Mesothelial cell of epicardium (in vitro differentiated cells): Measurements from ENCODE around the gene HTR1D. TPM values are rescaled to one million over a fixed set of nuclear protein-coding genes. Genes with fewer than 3 reads are reported as not detected.

ENCODE experiments used
- DNase-seq, 2 experiments: peaks; one replicate each; pipeline ENCODE4 v3.0.0; 2021; ENCODE audit warnings: low spot score in 2 of 2; ENCODE audit not compliant: unreplicated experiment in 2 of 2
- H3K27ac Mint-ChIP-seq: 2 replicates; pipeline ENCODE4 v1.8.0; 2021; ENCODE audit warnings: mixed read lengths
- H3K27me3 Mint-ChIP-seq: 2 replicates; pipeline ENCODE4 v1.8.0; 2021; ENCODE audit warnings: low read depth, mixed read lengths
- H3K36me3 Mint-ChIP-seq: 2 replicates; pipeline ENCODE4 v1.8.0; 2021; ENCODE audit warnings: mixed read lengths
- H3K4me1 Mint-ChIP-seq: 2 replicates; pipeline ENCODE4 v1.8.0; 2021; ENCODE audit warnings: mixed read lengths
- H3K4me3 Mint-ChIP-seq: 2 replicates; pipeline ENCODE4 v1.8.0; 2021; ENCODE audit warnings: mild to moderate bottlenecking, moderate library complexity, mixed read lengths
- H3K9me3 Mint-ChIP-seq: 2 replicates; pipeline ENCODE4 v1.8.0; 2021; ENCODE audit warnings: mixed read lengths
- total RNA-seq: library from RNA; stranded (reverse); gene quantifications from 3 replicates; pipeline ENCODE4 v1.2.1, GENCODE V29; 2021
- TF ChIP-seq, protein P1 (sequence below): fragments of 200-600 bp; sonication (generic); IDR thresholded peaks from one replicate; pipeline ENCODE4 v1.5.0; 2021; ENCODE audit warnings: antibody characterized with exemption; ENCODE audit not compliant: unreplicated experiment

Gene HTR1D
- total RNA-seq, 1 donor from 2014 or later: 0.09 TPM

DNA sequence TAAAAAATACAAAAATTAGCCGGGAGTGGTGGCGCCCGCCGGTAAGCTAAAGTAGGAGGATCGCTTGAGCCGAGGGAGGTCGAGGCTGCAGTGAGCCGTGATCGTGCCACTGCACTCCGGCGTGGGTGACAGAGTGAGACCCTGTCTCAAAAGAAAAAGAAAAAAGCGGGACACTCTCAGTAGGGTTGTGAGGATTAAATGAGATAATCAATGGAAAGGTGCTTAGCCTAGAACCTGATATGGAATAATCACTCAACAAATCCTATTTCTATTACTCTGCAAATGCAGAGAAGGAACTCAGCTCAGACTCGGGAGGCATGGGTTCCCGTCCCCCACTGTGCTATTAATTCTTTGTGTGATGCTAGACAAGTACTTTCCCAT is 48.1 kb downstream of the HTR1D start:
- DNase-seq: no peak
- H3K4me1 Mint-ChIP-seq: peaks cover 27% of the 10 kb centered on the region
- no peaks in the 10 kb centered on the region for H3K27me3 Mint-ChIP-seq
- H3K36me3 Mint-ChIP-seq: no peaks in the 10 kb centered on the region
- no peak overlapping the region for H3K27ac Mint-ChIP-seq
- H3K4me3 Mint-ChIP-seq: peak overlapping the region; percentile 99
- H3K9me3 Mint-ChIP-seq: no peaks in the 10 kb centered on the region
- TF ChIP-seq, protein P1, sequence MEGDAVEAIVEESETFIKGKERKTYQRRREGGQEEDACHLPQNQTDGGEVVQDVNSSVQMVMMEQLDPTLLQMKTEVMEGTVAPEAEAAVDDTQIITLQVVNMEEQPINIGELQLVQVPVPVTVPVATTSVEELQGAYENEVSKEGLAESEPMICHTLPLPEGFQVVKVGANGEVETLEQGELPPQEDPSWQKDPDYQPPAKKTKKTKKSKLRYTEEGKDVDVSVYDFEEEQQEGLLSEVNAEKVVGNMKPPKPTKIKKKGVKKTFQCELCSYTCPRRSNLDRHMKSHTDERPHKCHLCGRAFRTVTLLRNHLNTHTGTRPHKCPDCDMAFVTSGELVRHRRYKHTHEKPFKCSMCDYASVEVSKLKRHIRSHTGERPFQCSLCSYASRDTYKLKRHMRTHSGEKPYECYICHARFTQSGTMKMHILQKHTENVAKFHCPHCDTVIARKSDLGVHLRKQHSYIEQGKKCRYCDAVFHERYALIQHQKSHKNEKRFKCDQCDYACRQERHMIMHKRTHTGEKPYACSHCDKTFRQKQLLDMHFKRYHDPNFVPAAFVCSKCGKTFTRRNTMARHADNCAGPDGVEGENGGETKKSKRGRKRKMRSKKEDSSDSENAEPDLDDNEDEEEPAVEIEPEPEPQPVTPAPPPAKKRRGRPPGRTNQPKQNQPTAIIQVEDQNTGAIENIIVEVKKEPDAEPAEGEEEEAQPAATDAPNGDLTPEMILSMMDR: no peak

DNA sequence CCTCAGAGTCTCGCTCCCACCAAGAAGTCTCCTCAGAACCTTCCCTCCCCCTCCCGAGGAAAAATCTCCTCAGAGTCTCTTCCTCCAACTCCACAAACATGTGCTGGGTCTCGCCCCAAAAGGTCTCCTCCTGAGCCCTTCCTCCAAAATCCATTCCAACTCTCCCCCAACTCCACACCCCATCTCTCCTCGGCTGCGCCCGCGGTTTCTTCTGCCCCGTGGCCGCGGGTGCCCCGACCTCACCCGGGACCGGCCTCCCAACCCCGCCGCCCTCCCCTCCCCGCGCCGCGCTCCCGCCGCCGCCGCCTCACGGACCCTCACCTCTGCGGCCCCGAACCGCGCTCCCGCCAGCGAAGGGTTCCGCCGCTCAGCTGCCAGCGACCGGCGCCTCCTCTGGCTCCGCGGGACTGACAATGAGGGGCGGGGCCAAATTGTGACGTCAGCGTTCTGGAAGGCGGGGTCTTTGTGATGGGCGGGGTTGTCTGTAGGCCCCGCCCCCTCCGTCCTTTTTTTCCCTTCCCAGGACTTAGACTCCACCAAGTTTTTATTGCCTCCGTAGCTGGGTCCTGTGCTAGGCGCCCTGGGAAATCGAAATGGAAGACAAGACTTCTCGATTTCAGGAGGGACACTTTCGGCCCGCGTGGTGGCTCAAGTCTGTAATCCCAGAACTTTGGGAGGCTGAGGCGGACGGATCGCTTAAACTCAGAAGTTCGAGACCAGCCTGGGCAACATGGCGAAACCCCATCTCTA is 48.7 kb downstream of the HTR1D start, which contains the start of gene LUZP1:
TSS of gene LUZP1 (minus strand) at position 412 of the 750 bp plus-strand sequence.
- H3K27ac Mint-ChIP-seq: peak within 1 kb of the TSS; percentile 99
- H3K4me1 Mint-ChIP-seq: peaks cover 30% of the 10 kb centered on the region
- H3K27me3 Mint-ChIP-seq: no peaks in the 10 kb centered on the region

DNA sequence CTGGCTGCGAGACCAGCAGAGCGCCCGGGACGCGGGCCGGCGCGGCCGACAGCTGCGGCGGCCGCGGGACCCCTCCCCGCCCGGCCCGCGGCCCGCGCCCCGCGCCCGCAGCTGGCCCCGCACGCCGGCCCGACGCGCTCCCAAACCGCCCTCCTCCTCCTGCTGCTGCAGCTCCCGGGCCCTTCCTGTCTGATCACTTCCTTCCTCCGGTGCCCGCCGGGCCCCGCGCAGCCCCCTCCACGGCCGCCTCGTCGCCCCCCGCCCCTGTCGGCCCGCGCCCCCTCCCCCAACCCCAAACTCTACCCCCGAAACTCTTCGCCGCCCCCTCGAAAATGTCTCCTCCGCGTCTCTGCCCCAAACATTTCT is 49.2 kb downstream of the HTR1D start:
- Mint-ChIP-seq H3K4me3 (peak overlapping the region; percentile 99), H3K36me3 (no peaks in the 10 kb centered on the region), H3K27me3 (no peaks in the 10 kb centered on the region), H3K4me1 (peaks cover 33% of the 10 kb centered on the region), H3K27ac (peak overlapping the region; percentile 99), H3K9me3 (no peaks in the 10 kb centered on the region)
- TF ChIP-seq, protein P1: no peak
- DNase-seq: no peak

More for the DNA sequence above, 48.7 kb downstream of the HTR1D start, which contains the start of gene LUZP1:
- no peaks in the 10 kb centered on the region for H3K9me3 Mint-ChIP-seq
- peak within 1 kb of the TSS; percentile 99 for H3K4me3 Mint-ChIP-seq
- peak; percentile 86 to 95 for DNase-seq
- H3K36me3 Mint-ChIP-seq: no peaks in the 10 kb centered on the region
- TF ChIP-seq, protein P1: no peak

DNA sequence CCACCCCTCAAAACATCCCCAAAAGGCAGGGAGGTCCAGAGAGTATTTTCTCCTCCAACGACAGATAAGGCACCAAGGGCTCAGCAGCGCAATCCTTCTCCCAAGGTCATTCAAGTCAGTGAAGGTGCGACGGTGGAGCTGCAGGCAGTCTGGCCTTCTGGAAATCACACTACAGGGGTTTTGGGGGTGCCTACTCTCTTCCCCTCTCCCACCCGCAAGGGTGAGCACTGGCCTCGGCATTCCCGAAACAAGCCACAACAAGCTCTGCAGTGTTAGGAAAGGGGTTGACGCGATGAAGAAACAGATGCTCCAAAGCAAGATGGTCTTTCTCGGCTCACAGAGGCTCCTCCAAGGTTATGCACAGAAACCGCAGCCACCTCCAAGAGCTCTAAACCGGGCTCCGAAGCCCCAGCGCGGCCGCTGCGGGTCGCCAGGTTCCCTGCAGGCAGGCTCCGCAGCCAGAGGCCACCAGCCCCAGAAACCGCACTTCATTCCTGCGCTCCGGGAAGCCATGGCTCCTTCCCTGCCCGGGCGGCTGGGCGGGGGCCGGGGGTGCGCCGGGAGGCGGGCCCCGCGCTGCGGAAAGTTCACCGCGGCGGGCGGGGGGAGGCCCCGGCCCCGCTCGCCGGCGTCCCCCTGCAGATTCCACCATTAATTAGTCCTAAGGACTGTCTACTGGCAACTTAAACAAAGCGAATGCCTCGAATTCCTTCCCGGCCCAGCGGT is 49.8 kb downstream of the HTR1D start:
- peak; percentile 54 to 72 for DNase-seq
- peak overlapping the region; percentile 99 for H3K4me3 Mint-ChIP-seq
- peaks cover 33% of the 10 kb centered on the region for H3K4me1 Mint-ChIP-seq
- H3K27me3 Mint-ChIP-seq: no peaks in the 10 kb centered on the region
- TF ChIP-seq, protein P1: no peak
- H3K36me3 Mint-ChIP-seq: no peaks in the 10 kb centered on the region
- peak overlapping the region; percentile 94 for H3K27ac Mint-ChIP-seq
- H3K9me3 Mint-ChIP-seq: no peaks in the 10 kb centered on the region

DNA sequence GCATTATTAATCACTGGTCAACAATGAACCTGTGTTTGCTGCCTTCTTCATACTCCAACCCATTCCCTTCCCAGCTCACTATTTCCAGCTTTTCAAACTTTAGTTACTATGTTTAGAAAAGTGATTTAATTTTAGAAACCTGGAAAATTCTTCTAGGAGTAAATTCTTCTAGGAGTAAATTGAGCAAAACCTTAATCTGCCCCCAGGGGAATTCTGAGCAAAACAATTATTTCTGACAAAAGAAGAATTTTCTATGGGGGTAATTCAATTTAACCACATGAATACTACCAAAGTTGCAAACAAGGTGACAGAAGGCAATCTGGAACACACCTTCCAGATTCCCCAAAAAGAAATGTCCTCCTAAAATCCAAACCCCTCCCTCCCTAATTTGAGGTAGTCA is 50.4 kb downstream of the HTR1D start:
- no peaks in the 10 kb centered on the region for H3K27me3 Mint-ChIP-seq
- H3K4me1 Mint-ChIP-seq: peaks cover 33% of the 10 kb centered on the region
- peak overlapping the region; percentile 88 for H3K4me3 Mint-ChIP-seq
- no peaks in the 10 kb centered on the region for H3K36me3 Mint-ChIP-seq
- TF ChIP-seq, protein P1: no peak
- H3K27ac Mint-ChIP-seq: peak overlapping the region; percentile 94
- no peaks in the 10 kb centered on the region for H3K9me3 Mint-ChIP-seq
- no peak for DNase-seq
